HK-2 (cell line): ENCODE measurements around the gene CTSZ.
"Not testable (repeated sequence)": the region's sequence is repeated elsewhere in the genome, so short reads cannot be mapped to it uniquely, and the experiment has no call there.

Experiments
- DNase-seq: peaks from one replicate; pipeline ENCODE4 v3.0.0-alpha.2; 2018; ENCODE audit not compliant: unreplicated experiment

Gene CTSZ

DNA sequence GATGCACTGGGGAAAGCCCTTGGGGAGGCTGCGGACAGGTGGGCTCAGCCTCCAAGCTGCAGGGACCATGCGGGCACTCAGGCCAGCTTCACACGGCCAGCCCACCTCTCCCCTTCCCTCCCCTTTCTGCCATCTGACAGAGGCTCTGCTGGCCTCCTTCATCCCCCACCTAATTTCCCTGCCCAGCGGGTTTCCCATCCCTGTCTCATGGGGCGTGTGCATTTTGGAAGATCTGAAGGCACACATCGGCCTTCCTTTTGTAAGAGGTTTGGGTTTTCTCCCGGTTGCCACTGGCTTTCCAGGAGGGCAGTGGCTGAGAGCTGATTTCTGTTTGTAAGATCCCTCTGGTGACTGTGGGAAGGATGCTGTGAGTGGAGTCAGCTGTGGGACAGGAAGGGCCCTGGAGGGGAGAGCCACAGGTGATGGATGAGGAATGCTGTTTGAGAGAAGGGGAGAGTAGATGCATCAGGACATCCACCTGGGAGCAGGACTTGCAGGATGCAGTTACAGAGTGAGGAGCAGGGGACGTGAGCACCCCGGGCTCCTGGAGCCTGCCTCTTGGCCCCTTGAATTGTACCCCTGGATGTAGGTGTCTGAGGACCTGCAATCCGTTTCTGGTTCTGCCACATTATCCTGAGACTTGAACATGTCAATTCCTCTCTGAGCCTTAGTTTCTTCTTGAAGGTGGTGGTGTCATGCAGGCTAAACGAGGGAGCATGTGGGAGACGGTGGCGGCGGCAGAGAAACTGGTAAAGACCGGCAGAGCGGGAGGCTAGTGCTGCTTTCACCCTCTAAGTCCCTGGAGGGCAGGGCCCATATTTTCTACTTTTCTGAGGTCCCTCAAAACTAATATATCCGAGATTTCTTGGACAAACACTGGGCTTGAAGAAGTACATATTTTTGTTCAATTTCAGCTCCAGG is 6.2 kb upstream of the CTSZ start:
- no peak for DNase-seq

DNA sequence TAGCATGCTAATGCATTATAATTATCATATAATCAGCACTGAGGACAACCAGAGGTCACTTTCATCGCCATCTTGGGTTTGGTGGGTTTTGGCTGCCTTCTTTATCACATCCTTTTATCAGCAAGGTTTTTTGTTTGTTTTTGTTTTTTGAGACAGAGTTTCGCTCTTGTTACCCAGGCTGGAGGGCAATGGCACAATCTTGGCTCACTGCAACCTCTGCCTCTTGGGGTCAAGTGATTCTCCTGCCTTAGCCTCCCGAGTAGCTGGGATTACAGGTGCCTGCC is 4.8 kb upstream of the CTSZ start:
- DNase-seq = not testable (repeated sequence)

DNA sequence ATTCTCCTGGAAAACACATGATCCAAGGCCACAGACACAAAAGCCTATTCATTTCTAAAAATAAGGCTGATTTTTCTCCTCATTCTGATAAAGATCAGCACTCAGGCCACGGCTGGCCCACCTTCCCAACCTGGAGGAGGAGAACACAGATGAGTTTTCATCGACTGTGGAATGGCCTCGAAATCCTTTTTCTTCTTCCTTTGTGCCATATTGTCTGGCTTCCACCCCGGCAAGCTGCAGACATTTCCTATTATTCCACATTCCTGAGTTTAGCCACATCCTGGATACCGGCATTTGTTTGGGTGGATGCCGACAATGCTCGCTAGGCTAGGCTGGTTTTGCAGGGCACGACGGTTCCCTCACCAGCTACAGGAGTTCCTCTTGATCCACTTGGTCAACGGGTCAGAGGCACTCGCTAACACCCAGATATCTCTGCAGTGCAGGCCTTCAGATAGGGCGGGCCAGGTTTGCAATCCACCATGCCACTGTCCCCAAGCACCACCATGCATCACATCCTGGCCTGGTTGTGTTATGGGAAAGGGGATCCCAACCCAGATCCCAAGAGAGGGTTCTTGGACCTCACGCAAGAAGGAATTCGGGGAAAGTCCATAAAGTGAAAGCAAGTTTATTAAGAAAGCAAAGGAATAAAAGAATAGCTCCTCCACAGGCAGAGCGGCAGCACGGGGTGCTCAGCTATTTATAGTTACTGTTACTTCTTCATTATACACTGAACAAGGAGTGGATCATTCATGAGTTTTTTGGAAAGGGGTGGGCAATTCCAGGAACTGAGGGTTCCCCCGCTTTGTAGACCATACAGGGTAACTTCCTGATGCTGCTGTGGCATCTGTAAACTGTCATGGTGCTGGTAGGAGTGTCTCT is 4.2 kb upstream of the CTSZ start:
- DNase-seq = peak; percentile 90

DNA sequence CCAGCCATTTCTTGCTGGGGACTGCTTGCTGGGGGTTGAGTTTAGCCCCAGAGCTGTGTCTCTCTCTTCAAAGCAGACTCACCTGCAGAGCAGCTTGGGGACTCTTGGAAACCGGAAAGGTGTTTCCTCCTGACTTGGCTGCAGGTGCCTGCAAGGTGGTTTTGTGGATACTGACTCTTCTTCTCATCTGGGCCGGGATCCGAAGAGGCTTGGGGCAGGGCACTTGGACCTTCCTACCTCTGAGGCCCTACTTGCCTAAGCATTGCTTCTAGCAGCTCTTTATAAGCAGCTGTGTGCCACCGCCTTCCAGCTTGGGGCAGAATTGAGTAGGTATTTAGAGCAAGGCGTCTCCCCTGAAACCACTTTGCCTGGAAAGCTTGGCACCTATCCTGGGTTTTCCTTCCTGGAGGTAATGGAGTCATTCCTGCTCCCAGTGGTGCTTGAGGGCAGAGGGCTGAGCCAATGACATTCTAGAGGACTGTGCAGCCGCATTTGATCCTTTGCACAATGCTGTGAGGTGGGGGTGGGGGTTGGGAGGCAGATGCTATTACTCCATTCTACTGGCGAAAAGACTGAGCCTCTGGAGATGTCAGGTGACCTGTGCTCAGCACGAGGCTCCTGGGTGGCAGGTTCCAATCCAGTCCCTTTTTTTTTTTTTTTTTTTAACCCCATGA is 3.4 kb upstream of the CTSZ start:
- DNase-seq = peak; percentile 74

- no peak for DNase-seq
Measured at GRCh38 chr20:59008715-59009336, 1.8 kb upstream of the CTSZ start.

DNA sequence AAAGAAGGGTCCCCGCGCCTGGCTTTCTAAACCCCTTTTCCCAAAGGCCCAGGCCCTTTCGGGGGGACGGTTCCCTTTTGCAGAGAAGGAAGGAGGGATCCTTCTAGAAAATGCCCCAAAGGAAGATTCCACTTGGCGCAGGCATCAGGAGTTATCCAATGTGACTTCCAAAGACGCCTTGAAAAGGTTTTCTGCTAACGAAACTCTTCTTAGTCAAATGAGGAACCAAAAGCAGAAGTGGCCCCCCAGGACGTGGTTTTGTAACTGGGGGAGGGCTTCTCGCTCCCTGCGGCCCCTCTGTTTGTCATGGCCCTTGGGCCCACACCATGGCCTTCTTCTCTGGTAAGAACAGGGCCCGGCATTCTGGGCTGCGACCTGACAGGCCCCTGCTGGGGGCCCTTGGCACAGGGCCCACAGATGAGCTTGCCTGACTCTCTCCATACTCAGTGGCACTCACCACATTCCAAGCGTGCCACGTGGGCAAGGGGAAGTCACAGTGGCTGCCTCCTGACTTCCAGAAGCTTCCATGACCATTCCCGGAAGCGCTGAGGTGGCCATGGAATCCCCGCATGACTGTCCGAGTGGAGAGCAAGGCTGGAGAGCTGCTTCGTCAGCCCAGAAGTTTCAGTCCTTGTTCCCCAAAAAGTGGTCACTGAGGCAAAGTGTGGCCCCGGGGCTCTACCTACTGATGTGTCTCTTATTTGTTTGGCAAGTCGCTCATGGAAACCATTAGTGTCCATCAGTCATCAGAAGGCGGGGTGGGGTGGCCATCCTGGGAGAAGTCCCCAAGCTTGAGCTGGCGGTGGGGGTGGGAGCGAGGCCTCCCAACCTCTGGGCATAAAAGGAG is 834 bp upstream of the CTSZ start:
- peak; percentile 97 for DNase-seq

GRCh38 chr20:59006167-59006863 is 739 bp downstream of the CTSZ start:
- DNase-seq = peak; percentile 56

GRCh38 chr20:59005523-59006166 is 1.4 kb downstream of the CTSZ start:
- DNase-seq = no peak

GRCh38 chr20:59004763-59005522 is 2.1 kb downstream of the CTSZ start:
- no peak for DNase-seq

GRCh38 chr20:59004493-59004762 is 2.6 kb downstream of the CTSZ start:
- DNase-seq = no peak

DNA sequence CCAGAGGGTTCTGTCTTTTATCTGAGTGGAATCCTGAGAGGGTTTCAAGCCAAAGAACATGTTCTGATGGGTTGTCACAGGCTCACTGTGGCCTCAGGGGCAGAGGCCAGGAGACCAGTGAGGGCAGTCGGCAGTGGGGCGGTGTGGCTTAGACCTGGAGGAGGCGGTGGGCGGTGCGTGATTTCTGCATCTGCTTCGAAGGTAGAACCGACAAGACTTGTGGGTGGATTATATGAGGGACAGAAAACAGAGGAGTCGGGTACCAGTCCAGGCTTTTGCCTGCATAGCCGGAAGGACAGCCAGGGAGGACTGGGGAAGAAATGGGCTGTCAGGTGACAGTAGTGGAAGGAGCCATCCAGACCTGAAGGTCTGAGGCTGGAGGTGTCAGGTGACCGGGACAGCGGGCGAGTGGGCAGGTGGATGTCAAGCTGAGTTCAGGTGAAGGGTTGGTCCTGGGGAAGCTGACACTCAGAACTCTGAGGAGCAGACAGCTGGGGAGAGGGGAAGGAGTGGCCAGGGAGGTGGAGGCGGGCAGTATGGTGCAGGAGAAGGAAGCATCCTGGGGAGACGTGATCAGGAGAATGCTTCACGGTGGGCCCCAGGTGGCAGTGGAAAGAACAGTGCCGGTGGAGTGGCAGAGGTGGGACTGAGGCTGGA is 3.1 kb downstream of the CTSZ start:
- DNase-seq = no peak

DNA sequence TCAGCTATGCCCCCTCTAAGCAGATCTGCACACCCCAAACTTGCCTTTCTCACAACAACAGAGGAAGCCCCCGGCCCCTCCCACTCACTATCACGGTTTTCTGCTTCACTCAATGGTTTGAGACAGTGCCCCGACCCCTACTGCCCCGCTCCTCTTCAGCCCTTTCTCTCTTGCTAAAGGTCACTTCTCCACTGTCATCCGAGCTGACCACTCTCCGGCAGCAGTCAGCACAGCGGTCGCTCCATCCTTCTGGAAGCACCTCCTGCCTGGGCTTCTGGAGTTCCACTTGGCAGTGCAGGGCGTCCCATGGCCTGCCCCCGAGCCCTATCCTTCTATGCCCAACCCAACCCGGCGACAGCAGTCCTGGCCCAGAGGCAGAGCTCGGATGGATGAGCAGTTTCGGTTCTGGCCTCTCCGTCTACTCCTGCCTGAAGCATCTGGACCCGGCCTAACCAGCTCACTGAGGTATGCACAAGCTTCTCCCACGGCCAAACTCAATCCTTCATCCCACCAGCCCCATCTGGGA is 4.1 kb downstream of the CTSZ start:
- no peak for DNase-seq

DNA sequence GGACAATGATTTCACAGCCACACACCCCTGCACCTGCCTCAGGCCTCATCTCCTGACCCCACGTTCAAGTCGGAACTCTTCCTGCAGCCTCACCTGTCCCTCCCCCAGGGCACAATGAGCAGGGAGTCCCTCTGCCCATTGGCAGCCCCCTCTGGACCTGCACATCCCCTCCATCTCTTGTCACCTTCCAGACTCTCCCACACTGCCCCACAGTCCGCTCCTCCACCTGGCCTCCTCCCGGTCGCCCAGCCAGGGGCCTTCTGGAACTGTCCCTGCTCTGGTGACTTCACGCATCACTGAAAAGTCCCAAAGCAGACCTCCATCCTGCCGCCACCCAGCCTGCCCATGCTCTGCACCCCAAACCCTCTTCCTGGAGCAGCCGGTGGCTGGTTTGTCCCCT is 4.7 kb downstream of the CTSZ start:
- no peak for DNase-seq

GRCh38 chr20:59001449-59002171 is 5.4 kb downstream of the CTSZ start:
- DNase-seq = no peak

GRCh38 chr20:59001068-59001448 is 6.0 kb downstream of the CTSZ start:
- DNase-seq = no peak

GRCh38 chr20:59000326-59000725 is 6.7 kb downstream of the CTSZ start:
- no peak for DNase-seq

DNA sequence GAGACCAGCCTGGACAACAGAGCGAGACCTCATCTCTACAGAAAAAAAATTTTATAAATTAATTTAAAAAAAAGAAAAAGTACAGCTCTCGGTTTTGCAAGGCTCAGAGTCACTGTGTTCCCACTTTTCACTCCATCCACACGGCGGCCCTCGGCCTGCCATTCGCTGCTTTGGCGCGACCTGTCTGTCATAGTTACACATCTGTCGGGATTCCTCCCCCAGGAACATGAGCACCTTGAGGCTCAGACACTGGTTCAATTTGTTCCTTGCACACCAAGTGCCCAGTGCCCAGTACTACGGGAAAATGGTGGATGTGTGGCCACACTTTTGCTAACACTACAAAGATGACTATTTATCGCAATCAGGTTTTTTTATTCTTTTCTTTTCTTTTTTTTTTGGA is 8.4 kb downstream of the CTSZ start:
- no peak for DNase-seq
